ENCODE data around the gene TBC1D8. TPM values are rescaled to one million over a fixed set of nuclear protein-coding genes. Genes with fewer than 3 reads are reported as not detected.

The TBC1D8 gene
- total RNA-seq, 1 donor from 2014 or later = 3.9 TPM

GRCh38 chr2:101157272-101157671 is 6.1 kb upstream of the TBC1D8 start:
- peaks cover 19% of the 10 kb centered on the region for H3K4me1 Mint-ChIP-seq
- Histone ChIP-seq H4K20me1 (ENCODE audit: low read depth) (peaks cover 4% of the 10 kb centered on the region), H3K9ac (no peak overlapping the region), H2AFZ (replicated peaks) (no peak overlapping the region), H3K4me1 (peaks cover 4% of the 10 kb centered on the region), H3K27me3 (peaks cover 35% of the 10 kb centered on the region), H3K79me2 (ENCODE audit: low read depth) (no peaks in the 10 kb centered on the region), H3K4me2 (no peak overlapping the region), H3K27ac (no peak overlapping the region), H3F3A (ENCODE audit: low read depth) (peaks cover 11% of the 10 kb centered on the region), H3K36me3 (no peaks in the 10 kb centered on the region), H3K9me3 (ENCODE audit: low read depth) (no peaks in the 10 kb centered on the region), H3K4me3 (no peak overlapping the region)
- no peaks in the 10 kb centered on the region for H3K36me3 Mint-ChIP-seq
- TF ChIP-seq CTCF (IDR thresholded peaks at IDR 0.05) (no peak), EZH2phosphoT487 (IDR thresholded peaks at IDR 0.05) (no peak), EZH2 (IDR thresholded peaks at IDR 0.05) (no peak)
- H3K27me3 Mint-ChIP-seq (ENCODE audit: insufficient read depth, low read depth) = peaks cover 18% of the 10 kb centered on the region
- H3K27ac Mint-ChIP-seq = no peak overlapping the region
- no peak for DNase-seq (ENCODE audit: low spot score)
- H3K9me3 Mint-ChIP-seq = no peaks in the 10 kb centered on the region
- H3K4me3 Mint-ChIP-seq = no peak overlapping the region

GRCh38 chr2:101153787-101154186 is 2.6 kb upstream of the TBC1D8 start:
- no peaks in the 10 kb centered on the region for H3K79me2 ChIP-seq (ENCODE audit: low read depth)
- no peak overlapping the region for H3K4me2 ChIP-seq
- peaks cover 23% of the 10 kb centered on the region for H4K20me1 ChIP-seq (ENCODE audit: low read depth)
- H2AFZ ChIP-seq (replicated peaks) = no peak overlapping the region
- H3K9me3 ChIP-seq (ENCODE audit: low read depth) = no peaks in the 10 kb centered on the region
- peaks cover 26% of the 10 kb centered on the region for H3K27me3 Mint-ChIP-seq (ENCODE audit: insufficient read depth, low read depth)
- no peak for TF ChIP-seq EZH2phosphoT487 (IDR thresholded peaks at IDR 0.05)
- no peak for TF ChIP-seq EZH2 (IDR thresholded peaks at IDR 0.05)
- TF ChIP-seq CTCF (IDR thresholded peaks at IDR 0.05) = no peak
- H3K27me3 ChIP-seq = peaks cover 65% of the 10 kb centered on the region
- H3K4me1 ChIP-seq = peaks cover 11% of the 10 kb centered on the region
- H3K36me3 Mint-ChIP-seq = no peaks in the 10 kb centered on the region
- DNase-seq (ENCODE audit: low spot score) = no peak
- H3K36me3 ChIP-seq = no peaks in the 10 kb centered on the region
- H3F3A ChIP-seq (ENCODE audit: low read depth) = peaks cover 27% of the 10 kb centered on the region
- H3K27ac ChIP-seq = no peak overlapping the region
- no peak overlapping the region for H3K4me3 Mint-ChIP-seq
- no peak overlapping the region for H3K27ac Mint-ChIP-seq
- H3K9ac ChIP-seq = no peak overlapping the region
- H3K4me1 Mint-ChIP-seq = peaks cover 29% of the 10 kb centered on the region
- H3K4me3 ChIP-seq = no peak overlapping the region
- no peaks in the 10 kb centered on the region for H3K9me3 Mint-ChIP-seq

GRCh38 chr2:101153077-101153707 is 2.0 kb upstream of the TBC1D8 start:
- H2AFZ ChIP-seq (replicated peaks) = no peak overlapping the region

More at GRCh38 chr2:101153077-101153707, 2.0 kb upstream of the TBC1D8 start:
- H3K9ac ChIP-seq = no peak overlapping the region
- H3K4me2 ChIP-seq = no peak overlapping the region
- Mint-ChIP-seq H3K36me3 (no peaks in the 10 kb centered on the region), H3K27me3 (ENCODE audit: insufficient read depth, low read depth) (peaks cover 26% of the 10 kb centered on the region), H3K4me3 (peak overlapping the region; percentile 48), H3K27ac (no peak overlapping the region), H3K9me3 (no peaks in the 10 kb centered on the region), H3K4me1 (peaks cover 29% of the 10 kb centered on the region)
- no peak for DNase-seq (ENCODE audit: low spot score)
- no peak overlapping the region for H3K4me3 ChIP-seq
- H3K27me3 ChIP-seq = peaks cover 71% of the 10 kb centered on the region
- no peaks in the 10 kb centered on the region for H3K36me3 ChIP-seq
- H3K4me1 ChIP-seq = peaks cover 11% of the 10 kb centered on the region
- peaks cover 25% of the 10 kb centered on the region for H4K20me1 ChIP-seq (ENCODE audit: low read depth)
- no peak for TF ChIP-seq EZH2phosphoT487 (IDR thresholded peaks at IDR 0.05)
- no peak for TF ChIP-seq CTCF (IDR thresholded peaks at IDR 0.05)
- no peak for TF ChIP-seq EZH2 (IDR thresholded peaks at IDR 0.05)
- no peak overlapping the region for H3K27ac ChIP-seq
- H3K79me2 ChIP-seq (ENCODE audit: low read depth) = no peaks in the 10 kb centered on the region
- H3K9me3 ChIP-seq (ENCODE audit: low read depth) = no peaks in the 10 kb centered on the region
- H3F3A ChIP-seq (ENCODE audit: low read depth) = peaks cover 27% of the 10 kb centered on the region

All from neural progenitor cell (in vitro differentiated cells).